WI38 (cell line): ENCODE results near the gene FBN3.
"Not testable (repeated sequence)": the region's sequence is repeated elsewhere in the genome, so short reads cannot be mapped to it uniquely, and the experiment has no call there.

ENCODE experiments used
- H3K4me3 ChIP-seq: 2 replicates; pipeline ENCODE4 v1.5.1; 2011; ENCODE audit warnings: low read depth, mild to moderate bottlenecking, control low read depth, low read length
- TF ChIP-seq, protein P1 (sequence below): IDR thresholded peaks from 2 replicates; pipeline ENCODE4 v1.5.1; 2012; ENCODE audit warnings: low read depth, mild to moderate bottlenecking, control low read depth, low read length

The FBN3 gene

DNA sequence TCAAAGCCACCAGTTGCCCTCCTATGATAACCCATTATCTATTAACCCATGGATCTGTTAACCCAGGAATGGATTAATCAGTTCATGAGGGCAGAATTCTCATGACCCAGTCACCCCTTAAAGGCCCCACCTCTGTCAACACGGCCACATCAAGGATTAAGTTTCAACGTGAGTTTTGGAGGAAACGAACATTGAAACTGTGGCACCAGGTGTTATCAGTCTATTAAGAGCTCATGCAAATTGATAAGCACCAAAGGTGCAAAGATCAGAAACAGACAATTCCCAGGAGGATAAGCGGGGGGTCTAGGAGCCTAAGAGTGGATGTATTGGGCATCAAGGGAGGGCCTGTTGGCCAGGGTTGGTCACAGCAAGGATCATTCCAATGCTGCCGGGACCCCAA lies 124.1 kb downstream of the FBN3 start:
- TF ChIP-seq, protein P1, sequence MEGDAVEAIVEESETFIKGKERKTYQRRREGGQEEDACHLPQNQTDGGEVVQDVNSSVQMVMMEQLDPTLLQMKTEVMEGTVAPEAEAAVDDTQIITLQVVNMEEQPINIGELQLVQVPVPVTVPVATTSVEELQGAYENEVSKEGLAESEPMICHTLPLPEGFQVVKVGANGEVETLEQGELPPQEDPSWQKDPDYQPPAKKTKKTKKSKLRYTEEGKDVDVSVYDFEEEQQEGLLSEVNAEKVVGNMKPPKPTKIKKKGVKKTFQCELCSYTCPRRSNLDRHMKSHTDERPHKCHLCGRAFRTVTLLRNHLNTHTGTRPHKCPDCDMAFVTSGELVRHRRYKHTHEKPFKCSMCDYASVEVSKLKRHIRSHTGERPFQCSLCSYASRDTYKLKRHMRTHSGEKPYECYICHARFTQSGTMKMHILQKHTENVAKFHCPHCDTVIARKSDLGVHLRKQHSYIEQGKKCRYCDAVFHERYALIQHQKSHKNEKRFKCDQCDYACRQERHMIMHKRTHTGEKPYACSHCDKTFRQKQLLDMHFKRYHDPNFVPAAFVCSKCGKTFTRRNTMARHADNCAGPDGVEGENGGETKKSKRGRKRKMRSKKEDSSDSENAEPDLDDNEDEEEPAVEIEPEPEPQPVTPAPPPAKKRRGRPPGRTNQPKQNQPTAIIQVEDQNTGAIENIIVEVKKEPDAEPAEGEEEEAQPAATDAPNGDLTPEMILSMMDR, result no peak
- H3K4me3 ChIP-seq, result no peak overlapping the region

DNA sequence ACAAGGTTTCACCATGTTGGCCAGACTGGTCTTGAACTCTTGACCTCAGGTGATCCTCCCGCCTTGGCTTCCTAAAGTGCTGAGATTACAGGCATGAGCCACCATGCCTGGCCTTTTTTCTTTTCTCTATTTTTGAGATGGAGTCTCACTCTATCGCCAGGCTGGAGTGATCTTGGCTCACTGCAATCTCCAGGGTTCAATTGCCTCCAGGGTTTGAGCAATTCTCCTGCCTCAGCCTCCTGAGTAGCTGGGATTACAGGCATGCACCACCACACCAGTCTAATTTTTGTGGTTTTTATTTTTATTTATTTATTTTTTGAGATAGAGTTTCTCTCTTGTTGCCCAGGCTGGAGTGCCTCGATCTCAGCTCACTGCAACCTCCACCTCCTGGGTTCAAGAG lies 125.1 kb downstream of the FBN3 start:
- not testable (repeated sequence) for H3K4me3 ChIP-seq

DNA sequence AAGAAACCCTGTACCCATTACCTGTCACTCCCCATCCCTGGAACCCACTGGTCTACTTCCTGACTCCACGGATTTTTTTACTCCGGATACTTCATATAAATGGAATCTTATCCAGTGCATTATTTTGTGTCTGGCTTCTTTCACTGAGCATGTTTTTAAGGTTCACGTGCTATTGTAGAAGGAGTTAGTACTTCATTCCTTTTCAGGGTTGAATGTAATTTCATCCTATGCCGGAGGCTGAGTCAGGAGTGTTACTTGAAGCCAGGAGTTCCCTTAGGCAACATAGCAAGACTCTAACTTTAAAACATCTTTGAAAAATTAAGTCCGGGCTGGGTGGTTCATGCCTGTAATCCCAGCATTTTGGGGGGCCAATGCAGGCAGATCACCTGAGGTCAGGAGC lies 126.0 kb downstream of the FBN3 start:
- H3K4me3 ChIP-seq, result no peak overlapping the region
- TF ChIP-seq, protein P1, result no peak

GRCh38 chr19:8022275-8022674 lies 127.1 kb downstream of the FBN3 start:
- TF ChIP-seq, protein P1, result no peak
- H3K4me3 ChIP-seq, result no peak overlapping the region

DNA sequence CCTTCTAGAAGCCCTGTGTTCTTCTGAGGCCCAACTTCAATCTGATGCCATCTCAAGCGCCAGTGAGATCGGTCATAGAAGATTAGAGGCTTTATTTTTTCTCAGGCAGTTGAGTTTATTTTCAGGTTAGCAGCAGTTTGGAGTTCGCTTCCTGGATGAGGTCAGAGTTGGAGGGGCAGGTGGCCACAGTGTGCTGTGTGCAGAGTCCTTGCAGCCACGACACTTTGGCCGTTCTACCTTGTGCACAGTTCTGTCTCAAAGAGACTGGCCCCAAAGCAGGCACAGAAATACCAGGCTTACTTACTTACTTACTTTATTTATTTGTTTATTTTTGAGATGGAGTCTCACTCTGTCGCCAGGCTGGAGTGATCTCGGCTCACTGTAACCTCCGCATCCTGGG lies 128.0 kb downstream of the FBN3 start:
- TF ChIP-seq, protein P1, result no peak
- H3K4me3 ChIP-seq, result no peak overlapping the region

DNA sequence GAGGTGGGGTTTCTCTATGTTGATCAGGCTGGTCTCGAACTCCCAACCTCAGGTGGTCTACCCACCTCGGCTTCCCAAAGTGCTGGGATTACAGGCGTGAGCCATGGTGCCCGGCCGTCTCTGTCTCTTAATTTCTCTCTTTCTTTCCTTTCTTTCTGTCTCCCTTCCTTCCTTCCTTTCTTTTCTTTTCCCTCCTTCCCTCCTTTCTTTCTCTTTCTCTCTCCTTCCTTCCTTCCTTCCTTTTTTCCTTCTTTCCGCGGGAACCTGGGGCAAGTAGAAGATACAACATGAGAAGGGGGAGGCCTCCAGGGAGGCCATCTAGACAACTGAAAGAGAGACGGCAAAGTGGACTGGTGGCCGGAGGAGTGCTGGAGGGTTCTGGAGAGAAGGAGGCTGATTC lies 128.7 kb downstream of the FBN3 start:
- TF ChIP-seq, protein P1, result no peak
- H3K4me3 ChIP-seq, result no peak overlapping the region

GRCh38 chr19:8017808-8018207 lies 131.6 kb downstream of the FBN3 start:
- TF ChIP-seq, protein P1, result no peak
- no peak overlapping the region for H3K4me3 ChIP-seq
